Smooth muscle cell of the pulmonary artery (primary cell): ENCODE measurements around the gene LPAR2. TPM values are rescaled to one million over a fixed set of nuclear protein-coding genes. Genes with fewer than 3 reads are reported as not detected.

Experiments
- total RNA-seq: library from RNA; depleted of rRNA; stranded (reverse); fragments of >200 nt; gene quantifications from 2 replicates; pipeline ENCODE4 v1.2.3, GENCODE V29; 2014

Gene LPAR2
- 1.1 and 1.7 TPM in 2 replicates for total RNA-seq

GRCh38 chr19:19627621-19628500 lies at the start of gene LPAR2:
Gene LPAR2, minus strand, starts transcription at chr19:19628220. Its CDS starts 945 bp downstream, at chr19:19627275.

GRCh38 chr19:19668230-19669012 lies 40.4 kb upstream of the LPAR2 start, which contains the start of gene ZNF101:
Gene ZNF101, plus strand, starts transcription at chr19:19668839. Its CDS starts 125 bp downstream, at chr19:19668964.

GRCh38 chr19:19663256-19664120 lies 35.5 kb upstream of the LPAR2 start, which contains the start of gene ATP13A1:
Gene ATP13A1, minus strand, starts transcription at chr19:19663676. Its CDS starts 10 bp downstream, at chr19:19663666.

DNA sequence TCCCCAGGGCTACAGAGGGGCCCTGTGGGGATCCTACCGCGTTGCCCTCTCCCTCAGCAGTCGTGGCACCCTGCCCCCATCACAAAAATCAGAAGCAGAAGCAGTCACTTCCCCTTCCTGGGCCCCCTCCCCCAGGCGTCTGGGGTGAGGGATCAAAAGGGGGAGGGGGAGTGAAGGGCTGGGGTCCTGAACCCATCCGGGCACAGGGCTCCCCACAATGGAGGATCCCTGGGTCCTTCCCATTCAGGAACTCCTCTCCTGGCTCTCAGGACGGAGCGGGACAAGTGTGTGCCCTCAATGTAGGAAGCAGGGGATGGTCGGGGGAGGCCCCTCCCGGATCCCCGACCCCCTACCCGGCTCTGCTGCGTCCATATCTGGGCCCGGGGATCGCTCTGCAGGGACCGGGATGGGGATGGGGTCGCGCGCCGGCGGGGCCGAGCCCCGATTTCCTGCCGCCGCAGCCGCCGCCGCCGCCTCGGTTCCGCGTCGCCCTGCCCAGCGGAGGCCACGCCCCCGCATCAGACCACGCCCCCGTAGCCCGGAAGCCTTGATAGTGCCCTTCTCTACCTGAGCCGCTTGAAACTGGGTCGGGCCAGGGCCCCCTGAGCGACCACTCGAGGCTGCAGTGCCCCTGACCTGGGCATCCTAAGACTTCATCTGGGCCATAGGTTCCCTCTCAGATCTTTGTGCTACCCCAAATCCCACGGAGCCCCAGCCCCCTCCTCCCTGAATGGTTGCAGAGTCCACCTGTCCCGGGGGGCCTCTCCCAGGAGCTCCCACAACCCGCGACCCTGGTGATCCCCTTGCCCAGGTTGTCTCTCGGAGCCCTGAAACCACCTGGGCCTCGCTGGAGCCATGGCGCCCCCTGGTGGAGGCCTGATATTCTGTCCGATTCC lies 15.4 kb upstream of the LPAR2 start, which contains the start of gene GMIP:
Gene GMIP (minus strand): TSS at position 500 of the 896 bp plus-strand sequence. CDS start 128 bp downstream, at position 372.

DNA sequence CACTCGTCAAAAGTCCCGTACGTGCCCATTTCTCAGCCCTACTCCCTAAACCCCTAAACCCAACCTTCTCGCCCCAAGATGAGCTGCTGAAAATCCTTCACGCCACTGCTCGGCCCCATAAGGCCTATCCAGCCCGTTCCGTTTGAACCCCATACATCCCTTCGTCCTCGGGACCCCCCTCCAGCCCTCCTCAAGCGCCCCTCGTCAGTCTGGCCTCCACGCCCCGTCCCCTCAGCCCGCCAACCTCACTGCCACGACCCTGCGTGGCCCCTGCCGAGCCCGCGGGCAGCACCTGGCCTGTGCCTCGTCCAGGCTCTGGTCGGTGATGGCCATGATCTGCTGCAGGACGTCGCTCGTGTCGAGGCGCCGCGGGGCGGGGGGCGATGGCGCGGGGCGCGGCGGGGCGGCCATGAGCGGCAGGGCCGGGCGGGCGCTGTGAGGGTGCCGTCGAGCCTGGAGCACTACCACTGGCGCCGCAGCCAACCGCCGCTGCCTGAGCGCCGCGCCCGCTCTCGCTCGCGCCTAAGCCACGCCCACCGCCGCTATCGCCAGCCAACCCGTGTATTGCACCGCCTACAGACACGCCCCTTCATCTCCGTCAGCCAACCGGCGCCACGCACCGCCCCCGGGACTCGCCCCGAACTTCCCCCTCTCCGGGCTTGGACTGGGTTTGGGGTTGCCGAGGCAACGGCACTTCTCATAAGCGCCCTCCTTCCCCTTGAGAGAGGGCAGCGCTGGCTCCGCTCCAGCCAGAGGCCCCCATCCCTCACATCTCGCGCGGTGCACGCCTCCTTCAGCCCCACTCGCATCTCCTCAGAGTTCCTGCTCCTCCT lies 9.6 kb downstream of the LPAR2 start, which contains the start of gene PBX4:
Gene PBX4 (minus strand): TSS at position 469 of the 833 bp plus-strand sequence. CDS start 58 bp downstream, at position 411.

Other genes starting within 250 kb of the LPAR2 start
- 40.3 and 55.7 TPM in 2 replicates for gene GATAD2A, start 222.5 kb downstream of the LPAR2 start, total RNA-seq
- gene TSSK6, start 112.7 kb downstream of the LPAR2 start, total RNA-seq = 1.7 and 1.8 TPM in 2 replicates
- gene NDUFA13, start 112.0 kb downstream of the LPAR2 start, total RNA-seq = 128 TPM in 2 replicates
- 0.26 and 0.40 TPM in 2 replicates for gene YJEFN3, start 99.3 kb downstream of the LPAR2 start, total RNA-seq
- 0.17 and 0.20 TPM in 2 replicates for gene CILP2, start 90.0 kb downstream of the LPAR2 start, total RNA-seq
- gene PBX4, start 9.5 kb downstream of the LPAR2 start, total RNA-seq = 0.10 and 0.26 TPM in 2 replicates
- 4.4 and 5.9 TPM in 2 replicates for gene GMIP, start 15.4 kb upstream of the LPAR2 start, total RNA-seq
- gene ATP13A1, start 35.5 kb upstream of the LPAR2 start, total RNA-seq = 42.6 and 67.5 TPM in 2 replicates
- gene ZNF101, start 40.6 kb upstream of the LPAR2 start, total RNA-seq = 4.6 and 5.4 TPM in 2 replicates
- 4.1 and 5.3 TPM in 2 replicates for gene ZNF14, start 104.9 kb upstream of the LPAR2 start, total RNA-seq
- 10.0 and 10.1 TPM in 2 replicates for gene ZNF506, start 193.5 kb upstream of the LPAR2 start, total RNA-seq
- gene ZNF253, start 237.7 kb upstream of the LPAR2 start, total RNA-seq = 3.1 and 3.2 TPM in 2 replicates